Esophagus muscularis mucosa (tissue), 4 donors: ENCODE data around the gene CDNF. TPM values are rescaled to one million over a fixed set of nuclear protein-coding genes. Genes with fewer than 3 reads are reported as not detected.

Experiments
- DNase-seq: peaks from one replicate; pipeline ENCODE4 v3.0.0-alpha.2; 2017; ENCODE audit errors: extremely low spot score
- H3K27ac ChIP-seq, 4 donors: fragments of 200-600 bp; sonication (generic); replicated peaks in 1 of 4; 1 replicate in 3 of 4; 2 replicates in 1 of 4; pipeline ENCODE4 v1.5.1; 2016 to 2019; ENCODE audit warnings: mild to moderate bottlenecking in 1 of 4
- H3K27me3 ChIP-seq, 4 donors: fragments of 200-600 bp; sonication (generic); one replicate each; pipeline versions ENCODE4 v1.5.1 to v1.6.0; 2016 to 2019
- H3K36me3 ChIP-seq, 4 donors: fragments of 200-600 bp; sonication (generic); one replicate each; pipeline ENCODE4 v1.5.1; 2016 to 2019
- H3K4me1 ChIP-seq, 4 donors: fragments of 200-600 bp; sonication (generic); one replicate each; pipeline ENCODE4 v1.5.1; 2016 to 2019
- H3K4me3 ChIP-seq, 4 donors: fragments of 200-600 bp; sonication (generic); 1 replicate in 2 of 4; 2 replicates in 2 of 4; pipeline ENCODE4 v1.5.1; 2016 to 2019; ENCODE audit warnings: mild to moderate bottlenecking in 4 of 4, moderate library complexity in 1 of 4
- H3K9me3 ChIP-seq, 4 donors: fragments of 200-600 bp; sonication (generic); 1 replicate in 3 of 4; 2 replicates in 1 of 4; pipeline ENCODE4 v1.5.1; 2016 to 2019
- EP300 ChIP-seq: sonication (generic); formaldehyde crosslinking; IDR thresholded peaks from one replicate; pipeline ENCODE4 v1.6.1; 2017; ENCODE audit warnings: antibody characterized with exemption
- POLR2A ChIP-seq: fragments of 450-650 bp; IDR thresholded peaks from one replicate; pipeline ENCODE4 v1.6.1; 2017; ENCODE audit warnings: antibody characterized with exemption, moderate library complexity, mild to moderate bottlenecking, low read depth
- POLR2AphosphoS5 ChIP-seq, 2 donors: sonication (generic); formaldehyde crosslinking; IDR thresholded peaks; one replicate each; pipeline ENCODE4 v1.6.1; 2017; ENCODE audit warnings: antibody characterized with exemption in 2 of 2
- WGBS: methylation state at CpG from one replicate; pipeline ENCODE4 v1.1.5; 2018; 5-methylcytosine and 5-hydroxymethylcytosine counted together
- intact Hi-C: fragments of 100-400 bp; cut with DNase I; formaldehyde crosslinking; loops from one replicate; pipeline ENCODE4 v1.15.1; 2023
- total RNA-seq, 4 donors: library from RNA; depleted of rRNA; stranded (reverse); fragments of >200 nt; gene quantifications; one replicate each; pipeline versions ENCODE4 v1.1.0 to v1.2.1, GENCODE V29; 2016
- TF ChIP-seq, protein P1 (sequence below), 3 experiments: fragments of 200-600 bp in 2 of 3; fragments of 450-650 bp in 1 of 3; sonication (generic) in 2 of 3; IDR thresholded peaks; one replicate each; pipeline ENCODE4 v1.5.1; 2017 to 2019; ENCODE audit warnings: antibody characterized with exemption in 3 of 3, mild to moderate bottlenecking in 2 of 3, moderate library complexity in 1 of 3

The CDNF gene
- total RNA-seq, 4 donors from 2014 or later: 0.45 to 3.7 (median 0.67) TPM

DNA sequence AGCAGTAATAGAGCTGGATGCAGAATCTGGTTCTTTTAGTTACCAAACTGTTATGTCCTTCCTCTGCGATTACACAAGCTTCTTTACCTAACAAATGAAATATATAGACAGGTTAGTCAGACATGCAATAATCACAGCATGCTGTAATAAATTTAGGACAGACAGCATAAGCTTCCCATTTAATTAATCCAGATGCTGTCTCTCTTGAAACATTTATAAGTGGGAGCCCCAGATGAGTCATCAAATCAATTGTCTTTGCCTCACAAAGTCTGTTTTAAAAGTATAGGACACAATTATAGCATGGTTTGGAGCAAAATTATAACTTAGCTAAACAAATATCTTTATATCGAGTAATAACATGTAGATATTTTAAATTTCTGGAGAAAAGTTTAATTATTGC, 1.6 kb downstream of the CDNF start:
- TF ChIP-seq POLR2AphosphoS5 (IDR thresholded peaks at IDR 0.05) (no peak), POLR2A (no peak), EP300 (no peak)
- TF ChIP-seq, protein P1, sequence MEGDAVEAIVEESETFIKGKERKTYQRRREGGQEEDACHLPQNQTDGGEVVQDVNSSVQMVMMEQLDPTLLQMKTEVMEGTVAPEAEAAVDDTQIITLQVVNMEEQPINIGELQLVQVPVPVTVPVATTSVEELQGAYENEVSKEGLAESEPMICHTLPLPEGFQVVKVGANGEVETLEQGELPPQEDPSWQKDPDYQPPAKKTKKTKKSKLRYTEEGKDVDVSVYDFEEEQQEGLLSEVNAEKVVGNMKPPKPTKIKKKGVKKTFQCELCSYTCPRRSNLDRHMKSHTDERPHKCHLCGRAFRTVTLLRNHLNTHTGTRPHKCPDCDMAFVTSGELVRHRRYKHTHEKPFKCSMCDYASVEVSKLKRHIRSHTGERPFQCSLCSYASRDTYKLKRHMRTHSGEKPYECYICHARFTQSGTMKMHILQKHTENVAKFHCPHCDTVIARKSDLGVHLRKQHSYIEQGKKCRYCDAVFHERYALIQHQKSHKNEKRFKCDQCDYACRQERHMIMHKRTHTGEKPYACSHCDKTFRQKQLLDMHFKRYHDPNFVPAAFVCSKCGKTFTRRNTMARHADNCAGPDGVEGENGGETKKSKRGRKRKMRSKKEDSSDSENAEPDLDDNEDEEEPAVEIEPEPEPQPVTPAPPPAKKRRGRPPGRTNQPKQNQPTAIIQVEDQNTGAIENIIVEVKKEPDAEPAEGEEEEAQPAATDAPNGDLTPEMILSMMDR (IDR thresholded peaks at IDR 0.05): no peak
- intact Hi-C loops: loop anchor here (5.0 kb wide), 3 partner anchors 41 to 234 kb away; partner anchors contain the start of gene SUV39H2
- H3K9me3 ChIP-seq: no peaks in the 10 kb centered on the region
- WGBS: 92% methylated on average over 2 of the region's 2 CpGs
- peaks cover 17 to 22% (median 19%) of the 10 kb centered on the region in 4 donors for H3K4me1 ChIP-seq
- peak overlapping the region in 3 of 4 donors; percentile 95 to 96 (median 96) for H3K27ac ChIP-seq
- H3K4me3 ChIP-seq: no peak overlapping the region
- no peaks in the 10 kb centered on the region for H3K27me3 ChIP-seq
- no peak for DNase-seq
- H3K36me3 ChIP-seq: peaks cover 0 to 6% (median 2%) of the 10 kb centered on the region in 4 donors

DNA sequence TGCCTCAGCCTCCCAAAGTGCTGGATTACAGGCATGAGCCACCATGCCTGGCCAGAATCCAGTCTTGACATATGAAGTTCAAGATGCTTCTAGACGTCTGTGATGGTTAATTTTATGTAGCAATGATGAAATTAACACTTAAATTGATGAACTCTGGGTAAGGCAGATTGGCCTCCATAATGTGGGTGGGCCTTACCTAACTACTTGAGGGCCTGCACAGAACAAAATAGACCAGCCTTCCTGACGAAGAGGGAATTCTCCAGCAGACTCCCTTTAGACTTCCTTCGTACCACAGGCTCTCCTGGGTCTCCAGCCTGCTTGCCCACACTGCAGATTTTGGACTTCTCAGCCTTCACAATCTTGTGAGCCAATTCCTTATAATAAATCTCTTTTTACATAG, 4.7 kb downstream of the CDNF start:
- 83% methylated on average over 3 of the region's 3 CpGs for WGBS
- Histone ChIP-seq H3K9me3 (no peaks in the 10 kb centered on the region), H3K36me3 (no peaks in the 10 kb centered on the region), H3K27ac (no peak overlapping the region), H3K4me1 (peaks cover 7 to 11% (median 9%) of the 10 kb centered on the region in 4 donors), H3K27me3 (no peaks in the 10 kb centered on the region), H3K4me3 (no peak overlapping the region)
- intact Hi-C loops: no loop called here
- TF ChIP-seq POLR2AphosphoS5 (IDR thresholded peaks at IDR 0.05) (no peak), EP300 (no peak), POLR2A (no peak)
- TF ChIP-seq, protein P1 (IDR thresholded peaks at IDR 0.05): no peak
- DNase-seq: peak; percentile 62

DNA sequence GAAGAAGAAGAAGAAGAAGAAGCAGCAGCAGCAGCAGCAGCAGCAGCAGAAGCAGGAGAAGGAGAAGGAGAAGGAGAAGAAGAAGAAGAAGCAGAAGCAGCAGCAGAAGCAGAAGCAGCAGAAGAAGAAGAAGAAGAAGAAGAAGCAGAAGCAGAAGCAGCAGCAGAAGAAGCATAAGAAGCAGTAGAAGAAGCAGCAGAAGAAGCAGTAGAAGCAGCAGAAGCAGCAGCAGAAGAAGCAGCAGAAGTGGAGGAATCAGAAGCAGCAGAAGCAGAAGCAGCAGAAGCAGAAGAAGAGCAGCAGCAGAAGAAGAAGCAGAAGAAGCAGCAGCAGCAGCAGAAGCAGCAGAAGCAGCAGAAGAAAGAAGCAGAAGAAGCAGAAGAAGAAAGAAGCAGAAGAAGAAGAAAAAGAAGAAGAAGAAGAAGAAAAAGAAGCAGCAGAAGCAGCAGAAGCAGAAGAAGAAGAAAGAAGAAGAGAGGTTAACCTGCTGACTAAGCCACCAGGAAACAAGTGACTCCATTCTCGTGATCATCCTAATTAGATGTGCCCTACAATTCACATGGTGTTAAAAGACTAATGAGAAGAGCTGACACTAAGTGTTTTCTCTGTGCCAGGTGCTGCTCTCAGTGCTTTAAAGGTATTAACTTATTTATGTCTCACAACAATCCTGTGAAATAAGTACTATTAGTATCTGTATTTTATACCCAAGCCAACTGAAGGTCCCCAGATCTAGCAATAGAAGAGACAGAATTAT, 11.6 kb downstream of the CDNF start:
- H3K27ac ChIP-seq: no peak overlapping the region
- WGBS: 80% methylated on average over 1 of the region's 1 CpG
- TF ChIP-seq POLR2A (no peak), POLR2AphosphoS5 (IDR thresholded peaks at IDR 0.05) (no peak)
- intact Hi-C loops: no loop called here
- H3K36me3 ChIP-seq: no peaks in the 10 kb centered on the region
- H3K27me3 ChIP-seq: no peaks in the 10 kb centered on the region
- no peaks in the 10 kb centered on the region for H3K9me3 ChIP-seq
- no peak for DNase-seq
- no peak overlapping the region for H3K4me3 ChIP-seq
- H3K4me1 ChIP-seq: no peaks in the 10 kb centered on the region

DNA sequence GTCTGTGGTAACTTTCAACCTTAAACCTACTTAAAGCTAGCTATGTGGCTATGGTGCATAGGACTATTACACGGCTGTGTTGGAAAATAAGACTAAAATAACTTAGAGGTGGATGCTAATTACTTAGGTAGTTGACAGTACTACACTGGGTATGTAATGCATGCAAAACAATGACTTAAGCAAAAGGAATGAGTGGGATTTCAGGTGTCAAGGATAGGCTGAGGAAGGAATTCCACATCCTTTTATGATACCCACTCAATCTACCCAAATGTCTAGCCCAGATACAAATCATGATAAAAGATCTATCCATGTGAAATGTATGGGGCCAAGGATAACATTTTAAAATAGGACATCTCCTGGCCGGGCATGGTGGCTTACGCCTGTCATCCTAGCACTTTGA, 13.9 kb downstream of the CDNF start:
- intact Hi-C loops: loop anchor here (5.0 kb wide), 2 partner anchors 287 to 327 kb away; no protein-coding TSS in a partner anchor
- WGBS: 75% methylated on average over 3 of the region's 3 CpGs
- TF ChIP-seq, protein P1 (IDR thresholded peaks at IDR 0.05): no peak
- TF ChIP-seq POLR2AphosphoS5 (IDR thresholded peaks at IDR 0.05) (no peak), POLR2A (no peak), EP300 (no peak)

DNA sequence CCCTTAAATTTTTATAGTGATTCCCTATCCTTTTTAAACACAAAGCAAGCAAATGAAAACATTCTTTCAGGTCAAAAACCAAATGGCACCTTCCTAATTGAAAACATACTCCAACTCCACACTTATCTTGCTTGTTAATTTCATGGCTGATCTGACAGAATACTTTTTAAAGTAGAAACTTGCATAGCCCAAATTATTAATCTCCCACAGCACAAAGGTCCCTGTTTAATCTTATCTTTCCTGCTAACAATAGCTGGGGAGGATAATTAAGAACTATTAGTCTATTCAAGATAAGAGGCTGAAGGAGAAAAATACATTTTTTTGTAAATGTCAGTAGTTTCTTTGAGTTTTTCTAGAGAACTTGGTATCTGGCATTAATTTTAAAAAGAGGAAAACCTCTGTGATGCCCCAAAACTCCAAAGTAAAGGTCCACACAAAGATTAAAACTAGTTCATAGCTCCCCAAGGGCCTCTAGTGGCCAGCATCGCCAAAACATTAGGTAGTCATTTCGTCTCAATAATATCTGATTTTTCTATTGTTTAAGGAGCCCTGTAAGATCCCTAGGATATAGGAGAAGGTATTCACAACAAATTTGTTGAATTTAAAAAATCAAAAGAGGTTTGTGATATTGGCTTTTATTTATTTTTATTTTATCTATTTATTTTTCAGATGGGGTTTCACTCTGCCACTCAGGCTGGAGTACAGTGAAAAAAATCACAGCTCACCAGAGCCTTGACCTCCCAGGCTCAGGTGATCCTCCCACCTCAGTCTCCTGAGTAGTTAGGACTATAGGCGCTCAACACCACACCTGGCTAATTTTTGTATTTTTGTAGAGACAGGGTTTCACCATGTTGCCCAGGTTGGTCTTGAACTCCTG, 14.7 kb downstream of the CDNF start:
- intact Hi-C loops: loop anchor here (5.0 kb wide), 2 partner anchors 286 to 326 kb away; no protein-coding TSS in a partner anchor
- DNase-seq: no peak
- WGBS: 30% methylated on average over 3 of the region's 3 CpGs

More for the DNA sequence above, 13.9 kb downstream of the CDNF start:
- H3K27me3 ChIP-seq: no peaks in the 10 kb centered on the region
- H3K4me3 ChIP-seq: no peak overlapping the region
- DNase-seq: no peak
- no peak overlapping the region for H3K27ac ChIP-seq
- H3K36me3 ChIP-seq: no peaks in the 10 kb centered on the region
- no peaks in the 10 kb centered on the region for H3K4me1 ChIP-seq
- no peaks in the 10 kb centered on the region for H3K9me3 ChIP-seq

More for the DNA sequence above, 14.7 kb downstream of the CDNF start:
- H3K27ac ChIP-seq: no peak overlapping the region
- no peaks in the 10 kb centered on the region for H3K36me3 ChIP-seq
- H3K4me1 ChIP-seq: no peaks in the 10 kb centered on the region
- no peak overlapping the region for H3K4me3 ChIP-seq
- no peaks in the 10 kb centered on the region for H3K9me3 ChIP-seq
- TF ChIP-seq, protein P1 (IDR thresholded peaks at IDR 0.05): peak; percentile 42 to 52 (median 51)
- TF ChIP-seq POLR2A (no peak), POLR2AphosphoS5 (IDR thresholded peaks at IDR 0.05) (no peak), EP300 (no peak)
- H3K27me3 ChIP-seq: no peaks in the 10 kb centered on the region
